Measurements from ENCODE around the gene CDO1. TPM values are rescaled to one million over a fixed set of nuclear protein-coding genes. Genes with fewer than 3 reads are reported as not detected.

CDO1 gene
- total and polyA plus RNA-seq, 2 of the 8 experiments (the other 6 are each of a cell fraction or from before 2014, with no cell fraction given): 26.1 to 29.5 TPM

- Histone ChIP-seq H4K5ac (ENCODE audit: insufficient read length, low read depth, low read length) (no peak overlapping the region), H2BK15ac (ENCODE audit: low read length) (no peak overlapping the region), H3K14ac (ENCODE audit: insufficient read length) (no peak overlapping the region), H3K56ac (replicated peaks; ENCODE audit: insufficient read length, low read depth, low read length) (no peak overlapping the region), H3K79me2 (ENCODE audit: control insufficient read depth in 1 of 2, insufficient read depth in 2 of 2, low read length in 2 of 2) (peaks cover 3 to 83% of the 10 kb centered on the region in 2 experiments; a peak in 3 of 4 replicates), H3K27me3 (replicated peaks in 1 of 4; ENCODE audit: control insufficient read depth in 3 of 4, extremely low read depth in 1 of 4, insufficient read depth in 3 of 4, low read length in 3 of 4) (no peaks in the 10 kb centered on the region), H3K9ac (replicated peaks in 1 of 4; ENCODE audit: extremely low read depth in 1 of 4, low read depth in 3 of 4, low read length in 3 of 4) (no peak overlapping the region), H4K91ac (replicated peaks; ENCODE audit: insufficient read length, low read length) (no peak overlapping the region), H4K8ac (ENCODE audit: extremely low read depth, insufficient read depth, low read length) (no peak overlapping the region), H2AFZ (ENCODE audit: low read length) (no peak overlapping the region), H3K9me3 (ENCODE audit: insufficient read depth in 2 of 2, low read depth in 1 of 2, low read length in 1 of 2) (no peaks in the 10 kb centered on the region), H2BK120ac (replicated peaks; ENCODE audit: low read depth, low read length) (no peak overlapping the region), H2BK20ac (ENCODE audit: low read length) (no peak overlapping the region), H3K4ac (replicated peaks; ENCODE audit: insufficient read length, low read depth, low read length) (no peak overlapping the region), H3K23ac (ENCODE audit: insufficient read length) (no peak overlapping the region), H3K36me3 (ENCODE audit: control insufficient read depth in 2 of 4, insufficient read depth in 4 of 4, low read length in 3 of 4) (no peaks in the 10 kb centered on the region), H2AK5ac (ENCODE audit: low read depth, low read length) (no peak overlapping the region), H3K18ac (ENCODE audit: extremely low read depth, low read length) (no peak overlapping the region), H2BK5ac (ENCODE audit: low read depth, low read length) (no peak overlapping the region), H3K27ac (ENCODE audit: low read depth, low read length) (no peak overlapping the region), H3K4me2 (ENCODE audit: insufficient read depth in 1 of 2, low read depth in 2 of 2, low read length in 2 of 2) (no peak overlapping the region), H3K4me3 (ENCODE audit: extremely low read depth in 1 of 4, insufficient read depth in 2 of 4, low read depth in 3 of 4, low read length in 4 of 4) (no peak overlapping the region), H4K20me1 (replicated peaks in 1 of 2; ENCODE audit: control insufficient read depth in 1 of 2, insufficient read depth in 2 of 2, low read length in 2 of 2) (peaks cover 7 to 11% of the 10 kb centered on the region in 2 experiments), H2BK12ac (ENCODE audit: low read depth, low read length) (no peak overlapping the region), H3K4me1 (replicated peaks in 1 of 4; ENCODE audit: control insufficient read depth in 3 of 4, insufficient read depth in 4 of 4, low read length in 3 of 4) (peaks cover 0 to 6% (median under 1%) of the 10 kb centered on the region in 4 experiments; a peak in 2 of 7 replicates), H3K79me1 (ENCODE audit: low read depth, low read length) (peaks cover 4% of the 10 kb centered on the region; the same call in 1 of the 2 replicates), H3K23me2 (ENCODE audit: low read depth, low read length) (peaks cover 5% of the 10 kb centered on the region; the same call in 1 of the 2 replicates)
- ChIA-PET CTCF (ENCODE audit: partially characterized antibody) (no interaction called here), POLR2A (ENCODE audit: partially characterized antibody) (no interaction called here)
- 77% methylated on average over 7 of the region's 7 CpGs; no CpG with 5 or more reads in 1 of the 2 experiments for WGBS, 2 experiments (ENCODE audit: extremely low coverage in 1 of 2, insufficient coverage in 1 of 2, insufficient read length in 1 of 2, insufficient replicate concordance in 2 of 2, low coverage in 1 of 2, low lambda C conversion rate in 2 of 2, missing lambda C conversion rate in 1 of 2)
- FAIRE-seq (no peak), DNase-seq (ENCODE audit: low read depth in 1 of 2, low spot score in 2 of 2) (no peak)
- TF ChIP-seq RAD21 (IDR thresholded peaks at IDR 0.05 in 1 of 2, conservative IDR thresholded peaks at IDR 0.05 in 1 of 2; ENCODE audit: low read depth in 2 of 2, low read length in 2 of 2) (no peak), BCL11A (IDR thresholded peaks at IDR 0.05; ENCODE audit: low read depth in 2 of 2, low read length in 2 of 2) (no peak), TAF7 (optimal IDR thresholded peaks at IDR 0.05; ENCODE audit: borderline replicate concordance, low read depth, low read length) (no peak), SP2 (IDR thresholded peaks at IDR 0.05; ENCODE audit: low read length) (no peak), TEAD4 (IDR thresholded peaks at IDR 0.05; ENCODE audit: low read depth, low read length) (no peak), BRCA1 (IDR thresholded peaks at IDR 0.05; ENCODE audit: low read depth, low read length) (no peak), HDAC2 (IDR thresholded peaks at IDR 0.05; ENCODE audit: borderline replicate concordance in 1 of 2, low read depth in 2 of 2, low read length in 2 of 2) (no peak), RNF2 (IDR thresholded peaks at IDR 0.05; ENCODE audit: borderline replicate concordance, low read depth, low read length, missing control alignments, poor library complexity, severe bottlenecking) (no peak), CREB1 (IDR thresholded peaks at IDR 0.05) (no peak)
- TF ChIP-seq, protein P1, sequence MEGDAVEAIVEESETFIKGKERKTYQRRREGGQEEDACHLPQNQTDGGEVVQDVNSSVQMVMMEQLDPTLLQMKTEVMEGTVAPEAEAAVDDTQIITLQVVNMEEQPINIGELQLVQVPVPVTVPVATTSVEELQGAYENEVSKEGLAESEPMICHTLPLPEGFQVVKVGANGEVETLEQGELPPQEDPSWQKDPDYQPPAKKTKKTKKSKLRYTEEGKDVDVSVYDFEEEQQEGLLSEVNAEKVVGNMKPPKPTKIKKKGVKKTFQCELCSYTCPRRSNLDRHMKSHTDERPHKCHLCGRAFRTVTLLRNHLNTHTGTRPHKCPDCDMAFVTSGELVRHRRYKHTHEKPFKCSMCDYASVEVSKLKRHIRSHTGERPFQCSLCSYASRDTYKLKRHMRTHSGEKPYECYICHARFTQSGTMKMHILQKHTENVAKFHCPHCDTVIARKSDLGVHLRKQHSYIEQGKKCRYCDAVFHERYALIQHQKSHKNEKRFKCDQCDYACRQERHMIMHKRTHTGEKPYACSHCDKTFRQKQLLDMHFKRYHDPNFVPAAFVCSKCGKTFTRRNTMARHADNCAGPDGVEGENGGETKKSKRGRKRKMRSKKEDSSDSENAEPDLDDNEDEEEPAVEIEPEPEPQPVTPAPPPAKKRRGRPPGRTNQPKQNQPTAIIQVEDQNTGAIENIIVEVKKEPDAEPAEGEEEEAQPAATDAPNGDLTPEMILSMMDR (IDR thresholded peaks at IDR 0.05; ENCODE audit: control extremely low read depth in 1 of 3, insufficient read depth in 1 of 3, low read depth in 1 of 3, low read length in 3 of 3): no peak
Observed at GRCh38 chr5:115844321-115844817, 27.9 kb upstream of the CDO1 start.
